AG10803 (cell line): Measurements from ENCODE around the gene PXMP4.
A peak's percentile ranks its signal among the peaks of the same experiment; 100 is the strongest.

Experiments
- DNase-seq: peaks from one replicate; pipeline ENCODE4 v3.0.0; 2010; ENCODE audit warnings: low read depth
- H3K4me3 ChIP-seq: 2 replicates; pipeline ENCODE4 v1.5.1; 2011; ENCODE audit warnings: mild to moderate bottlenecking, low read length, control low read depth
- TF ChIP-seq, protein P1 (sequence below): conservative IDR thresholded peaks from 2 replicates; pipeline ENCODE4 v1.5.1; 2011; ENCODE audit warnings: mild to moderate bottlenecking, low read length, control low read depth, inconsistent platforms

PXMP4 gene

DNA sequence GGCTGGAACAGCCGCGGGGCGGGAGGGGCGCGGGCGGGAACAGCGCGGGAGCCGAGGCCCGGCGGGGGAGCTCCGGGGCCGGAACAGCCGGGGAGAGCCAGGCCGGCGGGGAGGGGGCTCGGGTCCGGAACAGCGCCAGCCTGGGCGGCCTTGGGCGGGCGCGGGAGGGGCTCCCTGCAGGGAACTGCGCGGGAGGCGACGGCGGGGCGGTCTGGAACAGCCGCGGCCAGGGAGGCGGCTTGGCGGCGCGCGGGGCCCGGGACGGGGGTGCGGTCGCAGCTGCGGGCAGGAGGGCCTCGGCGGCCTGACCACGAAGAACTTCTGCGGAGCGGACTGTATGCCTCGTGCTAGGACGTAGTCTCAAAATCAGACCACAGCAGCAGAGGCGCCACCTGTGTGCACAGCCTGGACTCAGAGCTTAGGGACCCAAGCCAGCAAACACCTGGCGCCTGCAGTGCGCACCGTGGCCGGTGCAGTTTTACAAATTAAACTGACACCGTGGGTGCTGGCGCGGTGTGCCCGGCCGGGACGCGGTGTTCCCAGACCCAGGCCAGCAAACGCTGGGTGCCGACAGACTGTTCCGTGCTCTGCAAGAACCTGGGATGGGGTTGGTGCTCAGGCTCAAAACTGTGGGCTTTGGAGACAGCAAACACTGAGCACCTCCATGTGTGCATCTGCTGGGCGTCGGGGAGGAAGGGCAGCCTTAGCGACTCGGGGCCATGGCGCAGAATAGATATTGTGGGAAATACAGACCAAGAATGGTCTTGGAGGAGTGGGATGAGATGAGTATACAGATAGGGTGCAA lies 12.3 kb upstream of the PXMP4 start:
- peak overlapping the region; percentile 71 for H3K4me3 ChIP-seq
- TF ChIP-seq, protein P1, sequence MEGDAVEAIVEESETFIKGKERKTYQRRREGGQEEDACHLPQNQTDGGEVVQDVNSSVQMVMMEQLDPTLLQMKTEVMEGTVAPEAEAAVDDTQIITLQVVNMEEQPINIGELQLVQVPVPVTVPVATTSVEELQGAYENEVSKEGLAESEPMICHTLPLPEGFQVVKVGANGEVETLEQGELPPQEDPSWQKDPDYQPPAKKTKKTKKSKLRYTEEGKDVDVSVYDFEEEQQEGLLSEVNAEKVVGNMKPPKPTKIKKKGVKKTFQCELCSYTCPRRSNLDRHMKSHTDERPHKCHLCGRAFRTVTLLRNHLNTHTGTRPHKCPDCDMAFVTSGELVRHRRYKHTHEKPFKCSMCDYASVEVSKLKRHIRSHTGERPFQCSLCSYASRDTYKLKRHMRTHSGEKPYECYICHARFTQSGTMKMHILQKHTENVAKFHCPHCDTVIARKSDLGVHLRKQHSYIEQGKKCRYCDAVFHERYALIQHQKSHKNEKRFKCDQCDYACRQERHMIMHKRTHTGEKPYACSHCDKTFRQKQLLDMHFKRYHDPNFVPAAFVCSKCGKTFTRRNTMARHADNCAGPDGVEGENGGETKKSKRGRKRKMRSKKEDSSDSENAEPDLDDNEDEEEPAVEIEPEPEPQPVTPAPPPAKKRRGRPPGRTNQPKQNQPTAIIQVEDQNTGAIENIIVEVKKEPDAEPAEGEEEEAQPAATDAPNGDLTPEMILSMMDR: 0 out of 2 replicates have a peak, but pooled peaks have one; percentile 7
- DNase-seq: peak; percentile 85

DNA sequence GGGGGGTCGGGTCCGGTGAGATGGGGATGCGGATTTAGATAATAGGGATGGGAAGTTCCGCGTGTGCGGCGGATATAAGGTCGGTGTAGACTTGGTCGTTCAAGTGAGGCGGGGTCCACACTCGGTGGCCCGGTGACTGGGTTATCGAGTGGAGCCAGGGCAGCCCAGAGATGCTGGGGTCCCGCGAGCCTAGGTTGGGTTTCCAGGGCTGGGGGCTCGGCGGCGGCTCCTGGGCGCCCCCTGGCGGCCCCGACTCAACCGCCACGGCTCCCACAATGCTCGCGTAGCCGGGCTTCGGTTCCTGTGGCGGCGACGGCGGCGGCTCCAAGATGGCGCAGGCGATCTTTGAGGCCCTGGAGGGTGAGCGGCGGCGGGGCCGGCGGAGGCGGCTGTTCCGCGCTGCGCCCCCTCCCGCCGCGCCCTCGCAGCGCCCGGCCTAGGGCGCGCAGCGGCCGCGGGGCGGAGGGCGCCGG lies 11.6 kb upstream of the PXMP4 start, which contains the start of gene ZNF341:
ZNF341 (plus strand) TSS at position 304 of the 473 bp plus-strand sequence; CDS start at position 330, 26 bp downstream.
- TF ChIP-seq, protein P1: peak; percentile 60
- H3K4me3 ChIP-seq: peak within 1 kb of the TSS; percentile 71
- no peak for DNase-seq

DNA sequence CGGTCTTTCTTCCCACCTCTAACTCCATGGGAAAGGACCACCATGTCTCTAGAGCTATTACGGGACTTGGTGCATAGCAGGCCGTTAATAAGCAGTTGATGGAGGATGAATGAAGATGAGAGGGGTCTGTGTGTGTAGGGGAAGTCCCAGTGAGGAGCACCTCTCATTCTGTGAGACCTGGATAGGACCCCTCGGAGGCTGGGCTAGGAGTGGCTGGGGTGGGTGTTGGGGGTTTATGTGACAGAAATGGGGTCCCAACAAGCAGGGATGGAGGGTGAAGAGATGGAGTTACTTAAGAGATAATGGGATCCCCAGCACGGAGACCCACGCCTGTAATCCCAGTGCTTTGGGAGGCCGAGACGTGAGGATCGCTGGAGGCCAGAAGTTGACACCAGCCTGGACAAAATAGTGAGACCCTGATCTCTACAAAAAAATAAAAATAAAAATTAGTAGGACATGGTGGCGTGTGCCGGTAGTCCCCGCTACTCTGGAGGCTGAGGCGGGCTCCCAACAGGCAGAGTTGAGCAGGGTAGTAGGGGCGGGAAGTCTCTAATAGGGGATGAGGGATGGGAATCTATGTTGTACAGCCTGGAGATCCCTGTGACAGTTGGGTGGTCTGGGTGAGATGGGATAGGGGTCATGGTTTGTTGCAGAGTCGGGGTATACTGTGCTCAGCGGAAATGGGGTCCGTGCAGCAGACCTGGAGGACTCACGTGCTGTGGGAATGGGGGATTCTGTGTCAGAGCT lies 11.0 kb upstream of the PXMP4 start:
- DNase-seq: no peak
- TF ChIP-seq, protein P1: no peak
- H3K4me3 ChIP-seq: peak overlapping the region; percentile 67

DNA sequence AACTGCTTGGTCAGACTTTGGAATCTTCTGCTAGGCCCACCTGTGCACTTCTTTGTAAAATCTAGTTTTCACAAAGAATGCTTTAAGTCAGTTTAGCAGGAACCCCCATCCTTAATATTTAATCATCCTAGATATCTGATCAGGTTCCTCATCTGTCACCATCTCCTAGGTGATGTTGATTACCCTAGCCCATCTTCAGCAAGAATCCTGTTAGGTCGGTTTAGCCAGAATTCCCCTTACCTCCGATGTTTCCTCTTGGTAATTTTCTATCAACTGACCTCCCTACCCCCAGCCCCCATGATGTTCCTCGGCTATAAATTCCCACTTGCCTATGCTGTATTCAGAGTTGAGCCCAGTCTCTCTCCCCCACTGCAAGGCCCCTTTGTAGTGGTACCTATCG lies 9.0 kb upstream of the PXMP4 start:
- TF ChIP-seq, protein P1: no peak
- no peak overlapping the region for H3K4me3 ChIP-seq
- DNase-seq: no peak

DNA sequence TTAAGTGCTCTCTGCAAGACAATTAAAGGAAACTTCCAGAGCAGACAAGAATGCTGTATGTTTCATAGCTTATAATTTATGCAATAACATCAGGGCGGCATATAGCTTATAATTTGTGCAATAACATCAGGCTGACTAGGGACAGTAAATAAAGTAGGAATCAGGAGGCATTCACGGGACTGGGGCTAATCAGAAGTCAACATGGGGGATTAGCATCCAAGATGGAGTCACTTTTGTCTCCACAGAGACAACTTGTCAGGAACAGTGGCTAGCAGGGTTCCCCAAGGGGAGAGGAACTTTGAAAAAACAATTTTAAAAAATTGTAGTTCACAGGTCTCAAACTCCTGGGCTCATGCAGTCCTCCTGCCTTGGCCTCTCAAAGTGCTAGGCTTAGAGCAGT lies 8.4 kb upstream of the PXMP4 start:
- TF ChIP-seq, protein P1: no peak
- no peak overlapping the region for H3K4me3 ChIP-seq
- no peak for DNase-seq

DNA sequence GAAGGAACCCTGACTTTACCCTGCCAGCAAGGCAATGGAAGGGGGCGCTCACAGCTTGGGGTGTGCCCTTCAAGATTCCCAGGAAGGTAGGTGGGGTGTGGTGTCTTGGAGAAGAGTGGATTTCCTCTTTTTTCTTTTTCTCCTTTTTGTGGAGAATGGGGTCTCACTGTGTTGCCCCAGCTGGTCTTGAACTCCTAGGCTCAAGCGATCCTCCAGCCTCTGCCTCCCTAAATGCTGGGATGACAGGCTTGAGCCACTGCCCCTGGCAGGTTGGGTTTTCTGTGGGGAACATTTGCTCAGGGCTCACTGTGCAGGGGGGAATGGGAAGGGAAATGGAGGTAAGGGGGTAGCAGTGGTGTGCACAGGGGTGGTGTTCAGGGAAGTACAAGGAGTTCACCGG lies 7.7 kb upstream of the PXMP4 start:
- H3K4me3 ChIP-seq: no peak overlapping the region
- TF ChIP-seq, protein P1: no peak
- DNase-seq: no peak

DNA sequence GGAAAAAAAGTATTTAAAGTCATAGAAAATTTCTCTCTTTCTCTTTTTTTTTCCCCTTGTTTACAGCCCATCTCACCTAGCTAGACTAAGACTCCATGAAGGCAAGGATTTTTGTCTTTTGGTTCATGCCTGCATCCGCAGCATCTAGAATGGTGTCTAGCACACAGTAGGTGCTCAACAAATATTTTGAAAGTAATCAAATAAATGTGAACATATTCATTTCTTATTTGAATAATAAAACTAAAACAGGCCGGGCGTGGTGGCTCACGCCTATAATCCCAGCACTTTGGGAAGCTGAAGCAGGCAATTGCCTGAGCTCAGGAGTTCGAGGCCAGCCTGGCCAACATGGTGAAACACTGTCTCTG lies 7.0 kb upstream of the PXMP4 start:
- no peak for DNase-seq
- TF ChIP-seq, protein P1: no peak
- no peak overlapping the region for H3K4me3 ChIP-seq
